ENCODE results near the gene DNM2. TPM values are rescaled to one million over a fixed set of nuclear protein-coding genes. Genes with fewer than 3 reads are reported as not detected.
A peak's percentile ranks its signal among the peaks of the same experiment; 100 is the strongest.

DNM2 gene
- total RNA-seq, 4 donors from 2014 or later, result 73.6 to 115 (median 93.7) TPM

- DNase-seq (ENCODE audit: extremely low spot score), result no peak
- TF ChIP-seq EP300 (IDR thresholded peaks at IDR 0.05) (no peak), POLR2AphosphoS5 (IDR thresholded peaks at IDR 0.05) (no peak), CTCF (IDR thresholded peaks at IDR 0.05) (no peak), POLR2A (IDR thresholded peaks at IDR 0.05; ENCODE audit: low read depth) (no peak)
- peak overlapping the region; percentile 1 to 43 (median 19) for H3K27ac ChIP-seq (replicated peaks in 1 of 4)
- H3K9me3 ChIP-seq, result no peaks in the 10 kb centered on the region
- intact Hi-C loops (cut with DNase I), result no loop called here
- H3K27me3 ChIP-seq, result no peaks in the 10 kb centered on the region
- WGBS, result 61% methylated on average over 7 of the region's 10 CpGs
- H3K4me1 ChIP-seq, result peaks cover 65 to 73% (median 67%) of the 10 kb centered on the region in 4 donors
- no peaks in the 10 kb centered on the region for H3K36me3 ChIP-seq
- H3K4me3 ChIP-seq, result no peak overlapping the region
These were observed 31.1 kb downstream of the DNM2 start for GRCh38 chr19:10748927-10749434.

- H3K4me1 ChIP-seq, result peaks cover 57 to 66% (median 59%) of the 10 kb centered on the region in 4 donors
- peak overlapping the region; percentile 1 to 72 (median 19) for H3K27ac ChIP-seq (replicated peaks in 1 of 4)
- 92% methylated on average over 10 of the region's 13 CpGs for WGBS
- H3K36me3 ChIP-seq, result no peaks in the 10 kb centered on the region
- intact Hi-C loops (cut with DNase I), result no loop called here
- no peak for TF ChIP-seq POLR2A (IDR thresholded peaks at IDR 0.05; ENCODE audit: low read depth)
- TF ChIP-seq CTCF (IDR thresholded peaks at IDR 0.05), result no peak
- TF ChIP-seq EP300 (IDR thresholded peaks at IDR 0.05), result no peak
- no peak for TF ChIP-seq POLR2AphosphoS5 (IDR thresholded peaks at IDR 0.05)
- H3K9me3 ChIP-seq, result no peaks in the 10 kb centered on the region
- H3K27me3 ChIP-seq, result no peaks in the 10 kb centered on the region
- no peak overlapping the region for H3K4me3 ChIP-seq
- no peak for DNase-seq (ENCODE audit: extremely low spot score)
These were observed 31.8 kb downstream of the DNM2 start for GRCh38 chr19:10749435-10750384.

- Histone ChIP-seq H3K4me1 (peaks cover 55 to 62% (median 57%) of the 10 kb centered on the region in 4 donors), H3K9me3 (no peaks in the 10 kb centered on the region), H3K27me3 (no peaks in the 10 kb centered on the region), H3K4me3 (no peak overlapping the region), H3K36me3 (no peaks in the 10 kb centered on the region), H3K27ac (replicated peaks in 1 of 4) (peak overlapping the region; percentile 33 to 72 (median 58))
- 73% methylated on average over 19 of the region's 21 CpGs for WGBS
- intact Hi-C loops (cut with DNase I), result no loop called here
- TF ChIP-seq POLR2A (IDR thresholded peaks at IDR 0.05; ENCODE audit: low read depth) (no peak), CTCF (IDR thresholded peaks at IDR 0.05) (no peak), EP300 (IDR thresholded peaks at IDR 0.05) (no peak), POLR2AphosphoS5 (IDR thresholded peaks at IDR 0.05) (peak; percentile 16 to 45)
- DNase-seq (ENCODE audit: extremely low spot score), result no peak
These were observed 33.5 kb downstream of the DNM2 start for GRCh38 chr19:10751109-10751953.

GRCh38 chr19:10752237-10752912, 34.5 kb downstream of the DNM2 start:
- WGBS, result 100% methylated on average over 1 of the region's 8 CpGs
- H3K36me3 ChIP-seq, result no peaks in the 10 kb centered on the region
- intact Hi-C loops (cut with DNase I), result no loop called here
- H3K27me3 ChIP-seq, result no peaks in the 10 kb centered on the region
- peak overlapping the region in 3 of 4 donors; percentile 33 to 72 (median 68) for H3K27ac ChIP-seq (replicated peaks in 1 of 4)
- H3K4me3 ChIP-seq, result no peak overlapping the region
- peaks cover 52 to 58% (median 53%) of the 10 kb centered on the region in 4 donors for H3K4me1 ChIP-seq
- H3K9me3 ChIP-seq, result no peaks in the 10 kb centered on the region
- TF ChIP-seq EP300 (IDR thresholded peaks at IDR 0.05), result no peak
- TF ChIP-seq POLR2AphosphoS5 (IDR thresholded peaks at IDR 0.05), result no peak
- TF ChIP-seq CTCF (IDR thresholded peaks at IDR 0.05), result no peak
- no peak for TF ChIP-seq POLR2A (IDR thresholded peaks at IDR 0.05; ENCODE audit: low read depth)
- DNase-seq (ENCODE audit: extremely low spot score), result no peak
